HL-60 (cell line): ENCODE data around the gene IL4R.

Experiments used
- GABPA ChIP-seq: IDR thresholded peaks from 2 replicates; pipeline ENCODE4 v1.6.1; 2012; ENCODE audit warnings: low read depth
- POLR2AphosphoS5 ChIP-seq: IDR thresholded peaks from 2 replicates; pipeline ENCODE4 v1.6.1; 2012; ENCODE audit warnings: low read depth
- TF ChIP-seq, protein P1 (sequence below): IDR thresholded peaks from one replicate; pipeline ENCODE4 v1.5.1; 2011; ENCODE audit warnings: low read length, control low read depth, inconsistent platforms; ENCODE audit not compliant: insufficient read depth
- TF ChIP-seq, protein P2 (sequence below): IDR thresholded peaks from 2 replicates; pipeline ENCODE4 v1.6.1; 2012; ENCODE audit warnings: low read depth; ENCODE audit not compliant: insufficient replicate concordance

DNA sequence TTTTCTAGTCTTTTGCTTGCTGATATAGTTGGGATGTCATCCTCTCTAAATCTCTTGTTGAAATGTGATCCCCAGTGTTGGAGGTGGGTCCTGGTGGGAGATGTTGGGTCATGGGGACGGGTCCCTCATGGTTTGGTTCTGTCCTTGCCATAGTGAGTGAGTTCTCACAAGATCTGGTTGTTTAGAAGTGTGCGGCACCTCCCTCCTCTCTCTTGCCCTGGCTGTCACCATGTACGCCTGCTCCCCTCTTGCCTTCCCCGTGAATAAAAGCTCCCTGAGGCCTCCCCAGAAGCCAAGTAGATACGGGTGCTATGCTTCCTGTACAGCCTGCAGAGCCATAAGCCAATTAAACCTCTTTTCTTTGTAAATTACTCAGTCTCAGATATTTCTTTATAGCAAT, 15.2 kb downstream of the IL4R start:
- TF ChIP-seq, protein P1, sequence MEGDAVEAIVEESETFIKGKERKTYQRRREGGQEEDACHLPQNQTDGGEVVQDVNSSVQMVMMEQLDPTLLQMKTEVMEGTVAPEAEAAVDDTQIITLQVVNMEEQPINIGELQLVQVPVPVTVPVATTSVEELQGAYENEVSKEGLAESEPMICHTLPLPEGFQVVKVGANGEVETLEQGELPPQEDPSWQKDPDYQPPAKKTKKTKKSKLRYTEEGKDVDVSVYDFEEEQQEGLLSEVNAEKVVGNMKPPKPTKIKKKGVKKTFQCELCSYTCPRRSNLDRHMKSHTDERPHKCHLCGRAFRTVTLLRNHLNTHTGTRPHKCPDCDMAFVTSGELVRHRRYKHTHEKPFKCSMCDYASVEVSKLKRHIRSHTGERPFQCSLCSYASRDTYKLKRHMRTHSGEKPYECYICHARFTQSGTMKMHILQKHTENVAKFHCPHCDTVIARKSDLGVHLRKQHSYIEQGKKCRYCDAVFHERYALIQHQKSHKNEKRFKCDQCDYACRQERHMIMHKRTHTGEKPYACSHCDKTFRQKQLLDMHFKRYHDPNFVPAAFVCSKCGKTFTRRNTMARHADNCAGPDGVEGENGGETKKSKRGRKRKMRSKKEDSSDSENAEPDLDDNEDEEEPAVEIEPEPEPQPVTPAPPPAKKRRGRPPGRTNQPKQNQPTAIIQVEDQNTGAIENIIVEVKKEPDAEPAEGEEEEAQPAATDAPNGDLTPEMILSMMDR, result no peak
- TF ChIP-seq, protein P2, sequence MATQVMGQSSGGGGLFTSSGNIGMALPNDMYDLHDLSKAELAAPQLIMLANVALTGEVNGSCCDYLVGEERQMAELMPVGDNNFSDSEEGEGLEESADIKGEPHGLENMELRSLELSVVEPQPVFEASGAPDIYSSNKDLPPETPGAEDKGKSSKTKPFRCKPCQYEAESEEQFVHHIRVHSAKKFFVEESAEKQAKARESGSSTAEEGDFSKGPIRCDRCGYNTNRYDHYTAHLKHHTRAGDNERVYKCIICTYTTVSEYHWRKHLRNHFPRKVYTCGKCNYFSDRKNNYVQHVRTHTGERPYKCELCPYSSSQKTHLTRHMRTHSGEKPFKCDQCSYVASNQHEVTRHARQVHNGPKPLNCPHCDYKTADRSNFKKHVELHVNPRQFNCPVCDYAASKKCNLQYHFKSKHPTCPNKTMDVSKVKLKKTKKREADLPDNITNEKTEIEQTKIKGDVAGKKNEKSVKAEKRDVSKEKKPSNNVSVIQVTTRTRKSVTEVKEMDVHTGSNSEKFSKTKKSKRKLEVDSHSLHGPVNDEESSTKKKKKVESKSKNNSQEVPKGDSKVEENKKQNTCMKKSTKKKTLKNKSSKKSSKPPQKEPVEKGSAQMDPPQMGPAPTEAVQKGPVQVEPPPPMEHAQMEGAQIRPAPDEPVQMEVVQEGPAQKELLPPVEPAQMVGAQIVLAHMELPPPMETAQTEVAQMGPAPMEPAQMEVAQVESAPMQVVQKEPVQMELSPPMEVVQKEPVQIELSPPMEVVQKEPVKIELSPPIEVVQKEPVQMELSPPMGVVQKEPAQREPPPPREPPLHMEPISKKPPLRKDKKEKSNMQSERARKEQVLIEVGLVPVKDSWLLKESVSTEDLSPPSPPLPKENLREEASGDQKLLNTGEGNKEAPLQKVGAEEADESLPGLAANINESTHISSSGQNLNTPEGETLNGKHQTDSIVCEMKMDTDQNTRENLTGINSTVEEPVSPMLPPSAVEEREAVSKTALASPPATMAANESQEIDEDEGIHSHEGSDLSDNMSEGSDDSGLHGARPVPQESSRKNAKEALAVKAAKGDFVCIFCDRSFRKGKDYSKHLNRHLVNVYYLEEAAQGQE, result no peak
- TF ChIP-seq POLR2AphosphoS5 (no peak), GABPA (no peak)
